ENCODE measurements around the gene KIF21A.

DNA sequence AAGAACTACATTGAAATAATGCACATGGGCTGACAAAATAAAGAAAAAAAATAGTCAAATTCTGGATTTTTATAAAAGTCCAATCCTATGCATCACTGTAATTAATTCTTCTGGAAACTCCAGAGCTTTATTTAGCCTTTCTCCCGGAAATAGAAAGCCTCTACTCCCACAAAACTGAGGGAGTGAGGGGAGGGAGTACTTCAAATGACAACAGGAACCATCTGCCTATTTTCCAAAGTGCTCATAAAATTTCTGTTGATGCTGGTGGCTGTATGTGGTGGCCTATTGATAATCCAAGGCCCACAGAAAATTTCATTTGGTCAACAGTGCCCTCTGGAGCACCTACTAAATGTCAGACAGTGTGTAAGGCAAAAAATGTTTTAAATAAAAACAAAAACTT, 64.6 kb downstream of the KIF21A start:
- TF ChIP-seq CTCF (IDR thresholded peaks at IDR 0.05 in 4 of 5, conservative IDR thresholded peaks at IDR 0.05 in 1 of 5): no peak
- no peak for TF ChIP-seq POLR2A (IDR thresholded peaks at IDR 0.05)
